Measurements from ENCODE around the gene TMEM43. TPM values are rescaled to one million over a fixed set of nuclear protein-coding genes. Genes with fewer than 3 reads are reported as not detected.

Gene TMEM43
- total RNA-seq, 1 experiment from 2014 or later = 36.7 TPM

GRCh38 chr3:14138109-14138877 lies 13.4 kb downstream of the TMEM43 start:
- no peak overlapping the region for H2AFZ ChIP-seq (ENCODE audit: low read length)
- no peak overlapping the region for H3K27ac ChIP-seq (ENCODE audit: insufficient read length, low read depth, low read length)
- no peak overlapping the region for H3K18ac ChIP-seq (ENCODE audit: insufficient read length, low read depth, low read length)
- no peaks in the 10 kb centered on the region for H3K79me1 ChIP-seq (ENCODE audit: insufficient read depth, low read depth, low read length, poor library complexity, severe bottlenecking)
- no peak overlapping the region for H2BK5ac ChIP-seq (ENCODE audit: insufficient read length, low read length)
- no peaks in the 10 kb centered on the region; the same call in 1 of the 2 replicates for H3K27me3 Mint-ChIP-seq (ENCODE audit: low read depth)
- no peak for TF ChIP-seq CTCF (conservative IDR thresholded peaks at IDR 0.05)
- H3K4me1 Mint-ChIP-seq = no peaks in the 10 kb centered on the region
- H3K27ac Mint-ChIP-seq = 0 out of 7 replicates have a peak overlapping the region, but pooled peaks of 1 of the 3 experiments have one; percentile 53
- no peak overlapping the region for H3K4me3 Mint-ChIP-seq
- H3K27me3 ChIP-seq (ENCODE audit: insufficient read depth, low read length) = no peaks in the 10 kb centered on the region
- no peak for DNase-seq
- H2BK120ac ChIP-seq (ENCODE audit: low read depth, low read length, poor library complexity, severe bottlenecking) = no peak overlapping the region
- H3K9me3 Mint-ChIP-seq = no peaks in the 10 kb centered on the region
- H4K20me1 ChIP-seq (ENCODE audit: control insufficient read depth, insufficient read depth, insufficient read length) = peaks cover 2% of the 10 kb centered on the region
- H3K79me2 ChIP-seq (ENCODE audit: insufficient read depth, low read length) = no peaks in the 10 kb centered on the region
- WGBS (ENCODE audit: extremely low coverage, insufficient read length, low lambda C conversion rate) = no CpG with 5 or more reads among the region's 16 CpGs
- H2BK20ac ChIP-seq (ENCODE audit: low read depth, low read length, poor library complexity, severe bottlenecking) = no peak overlapping the region
- H4K8ac ChIP-seq (replicated peaks; ENCODE audit: insufficient read length, low read depth, low read length) = no peak overlapping the region
- H3K9ac ChIP-seq (ENCODE audit: extremely low read depth, insufficient read length, low read length) = no peak overlapping the region
- H4K5ac ChIP-seq (ENCODE audit: insufficient read length, low read depth, low read length) = no peak overlapping the region
- H3K36me3 Mint-ChIP-seq (ENCODE audit: insufficient read depth in 1 of 3, low read depth in 3 of 3) = peaks cover 9 to 76% (median 39%) of the 10 kb centered on the region in 3 experiments; a peak in 6 of 7 replicates
- H2AK5ac ChIP-seq (ENCODE audit: insufficient read length, low read length) = no peak overlapping the region
- H3K4me1 ChIP-seq (ENCODE audit: insufficient read depth, low read length) = no peaks in the 10 kb centered on the region
- H3K23ac ChIP-seq (ENCODE audit: insufficient read length, low read depth, low read length) = no peak overlapping the region
- H3K23me2 ChIP-seq (ENCODE audit: insufficient read length, low read depth, low read length, poor library complexity, severe bottlenecking) = no peaks in the 10 kb centered on the region
- no peak overlapping the region for H4K91ac ChIP-seq (ENCODE audit: insufficient read length, low read depth, low read length)
- H3K9me3 ChIP-seq (ENCODE audit: control insufficient read depth, low read depth, low read length) = no peaks in the 10 kb centered on the region
- H3T11ph ChIP-seq (ENCODE audit: low read length) = no peak overlapping the region
- no peak overlapping the region for H2BK15ac ChIP-seq (ENCODE audit: low read depth, low read length)
- H3K4ac ChIP-seq (ENCODE audit: low read depth, low read length) = no peak overlapping the region
- H2BK12ac ChIP-seq (ENCODE audit: insufficient read length, low read depth, low read length) = no peak overlapping the region
- no peak overlapping the region for H3K14ac ChIP-seq (ENCODE audit: insufficient read depth, low read length)
- no peak overlapping the region for H3K4me2 ChIP-seq (ENCODE audit: insufficient read depth, insufficient read length, low read length)
- no peak overlapping the region for H3K56ac ChIP-seq (ENCODE audit: insufficient read length, low read depth, low read length)
